Osteoblast (primary cell): ENCODE results near the gene SH3RF2. TPM values are rescaled to one million over a fixed set of nuclear protein-coding genes. Genes with fewer than 3 reads are reported as not detected.
"Not testable (repeated sequence)": the region's sequence is repeated elsewhere in the genome, so short reads cannot be mapped to it uniquely, and the experiment has no call there.

Source experiments
- DNase-seq: peaks from one replicate; pipeline ENCODE4 v3.0.0; 2011; ENCODE audit warnings: low spot score, mixed read lengths; ENCODE audit not compliant: insufficient read length; ENCODE audit errors: missing footprints
- H2AFZ ChIP-seq: 2 replicates; pipeline ENCODE4 v1.6.0; 2011; ENCODE audit warnings: mild to moderate bottlenecking, low read length
- H3K27ac ChIP-seq: 2 replicates; pipeline ENCODE4 v1.5.1; 2011; ENCODE audit warnings: mild to moderate bottlenecking, low read depth, low read length, moderate library complexity
- H3K27me3 ChIP-seq: 2 replicates; pipeline ENCODE4 v1.6.0; 2012; ENCODE audit warnings: mild to moderate bottlenecking, control low read depth, inconsistent platforms, low read length, moderate library complexity; ENCODE audit not compliant: insufficient read depth
- H3K36me3 ChIP-seq: 2 replicates; pipeline ENCODE4 v1.5.1; 2011; ENCODE audit warnings: mild to moderate bottlenecking, low read length, control low read depth, moderate library complexity; ENCODE audit not compliant: insufficient read depth
- H3K4me1 ChIP-seq: 2 replicates; pipeline ENCODE4 v1.5.1; 2011; ENCODE audit warnings: mild to moderate bottlenecking, low read length, control low read depth, moderate library complexity; ENCODE audit not compliant: insufficient read depth
- H3K4me2 ChIP-seq: 2 replicates; pipeline ENCODE4 v1.6.0; 2011; ENCODE audit warnings: mild to moderate bottlenecking, low read length; ENCODE audit not compliant: insufficient read depth
- H3K4me3 ChIP-seq: fragments of 200-600 bp; sonication (generic); 3 replicates; pipeline ENCODE4 v1.5.1; 2012; ENCODE audit warnings: mild to moderate bottlenecking, low read length, inconsistent platforms; ENCODE audit not compliant: insufficient read depth
- H3K79me2 ChIP-seq: 2 replicates; pipeline ENCODE4 v1.6.0; 2012; ENCODE audit warnings: mild to moderate bottlenecking, low read length, control low read depth, inconsistent platforms; ENCODE audit not compliant: insufficient read depth
- H3K9me3 ChIP-seq: 2 replicates; pipeline ENCODE4 v1.5.1; 2011; ENCODE audit warnings: low read depth, low read length, control low read depth
- H4K20me1 ChIP-seq: 2 replicates; pipeline ENCODE4 v1.6.0; 2012; ENCODE audit warnings: mild to moderate bottlenecking, low read length, control low read depth; ENCODE audit not compliant: insufficient read depth
- CTCF ChIP-seq: IDR thresholded peaks from 2 replicates; pipeline ENCODE4 v1.5.1; 2011; ENCODE audit warnings: mild to moderate bottlenecking, low read depth, low read length, moderate library complexity; ENCODE audit errors: extremely low read depth
- total RNA-seq: library from RNA; depleted of rRNA; stranded (reverse); fragments of >200 nt; gene quantifications from 2 replicates; pipeline ENCODE4 v1.2.3, GENCODE V29; 2012

The SH3RF2 gene
- total RNA-seq, 1 donor, result 4.0 TPM

GRCh38 chr5:146009020-146009419 is 72.6 kb downstream of the SH3RF2 start:
- DNase-seq, result no peak
- peaks cover 9% of the 10 kb centered on the region for H3K4me1 ChIP-seq
- H3K4me2 ChIP-seq, result no peak overlapping the region
- H3K36me3 ChIP-seq, result no peaks in the 10 kb centered on the region
- H2AFZ ChIP-seq, result no peak overlapping the region
- H3K79me2 ChIP-seq, result no peaks in the 10 kb centered on the region
- H3K4me3 ChIP-seq, result no peak overlapping the region
- no peaks in the 10 kb centered on the region for H4K20me1 ChIP-seq
- H3K27me3 ChIP-seq, result no peaks in the 10 kb centered on the region
- TF ChIP-seq CTCF, result no peak
- no peaks in the 10 kb centered on the region for H3K9me3 ChIP-seq
- H3K27ac ChIP-seq, result no peak overlapping the region

GRCh38 chr5:146010447-146010846 is 74.1 kb downstream of the SH3RF2 start:
- H3K27me3 ChIP-seq, H3K79me2 ChIP-seq, H3K4me1 ChIP-seq, H3K36me3 ChIP-seq, H4K20me1 ChIP-seq, H3K9me3 ChIP-seq, H3K27ac ChIP-seq, DNase-seq, H2AFZ ChIP-seq, H3K4me3 ChIP-seq, H3K4me2 ChIP-seq: not testable (repeated sequence)

- TF ChIP-seq CTCF, result no peak
- Histone ChIP-seq H3K4me2 (no peak overlapping the region), H3K9me3 (no peaks in the 10 kb centered on the region), H3K4me1 (no peaks in the 10 kb centered on the region), H3K36me3 (no peaks in the 10 kb centered on the region), H2AFZ (no peak overlapping the region), H3K27me3 (no peaks in the 10 kb centered on the region), H4K20me1 (no peaks in the 10 kb centered on the region), H3K4me3 (no peak overlapping the region), H3K79me2 (no peaks in the 10 kb centered on the region), H3K27ac (no peak overlapping the region)
- no peak for DNase-seq
These were observed 77.4 kb downstream of the SH3RF2 start for GRCh38 chr5:146013761-146014160.

GRCh38 chr5:146015001-146015400 is 78.6 kb downstream of the SH3RF2 start:
- H4K20me1 ChIP-seq, result no peaks in the 10 kb centered on the region
- no peak overlapping the region for H3K4me2 ChIP-seq
- H3K27me3 ChIP-seq, result no peaks in the 10 kb centered on the region
- H3K79me2 ChIP-seq, result no peaks in the 10 kb centered on the region
- H3K36me3 ChIP-seq, result no peaks in the 10 kb centered on the region
- DNase-seq, result no peak
- H3K27ac ChIP-seq, result no peak overlapping the region
- no peak for TF ChIP-seq CTCF
- H3K9me3 ChIP-seq, result no peaks in the 10 kb centered on the region
- no peak overlapping the region for H3K4me3 ChIP-seq
- no peaks in the 10 kb centered on the region for H3K4me1 ChIP-seq
- no peak overlapping the region for H2AFZ ChIP-seq
